Pancreas (tissue), 10 donors: ENCODE results near the gene GATA1. TPM values are rescaled to one million over a fixed set of nuclear protein-coding genes. Genes with fewer than 3 reads are reported as not detected.

Experiments used
- ATAC-seq, 4 donors: fragments of 200-7000 bp; cut with Tn5 transposase; one replicate each; pipeline versions ENCODE4 v1.8.0 to v1.9.1; 2020; ENCODE audit warnings: mild to moderate bottlenecking in 4 of 4, moderate library complexity in 4 of 4
- DNase-seq, 6 donors: peaks; one replicate each; pipeline ENCODE4 v3.0.0-alpha.2; 2020
- FAIRE-seq: peaks from 2 replicates; lab custom pipeline; 2012; peaks lifted over from hg19 to GRCh38; lab: Jason Lieb, UNC
- H3K27ac ChIP-seq, 4 donors: fragments of 200-600 bp; sonication (generic); 1 replicate in 3 of 4; 2 replicates in 1 of 4; pipeline versions ENCODE4 v1.5.0 to v1.8.0; 2020
- H3K27me3 ChIP-seq, 4 donors: fragments of 200-600 bp; one replicate each; pipeline ENCODE4 v1.8.0; 2021
- H3K36me3 ChIP-seq, 3 donors: fragments of 200-600 bp; sonication (generic) in 1 of 3; one replicate each; pipeline versions ENCODE4 v1.5.0 to v1.8.0; 2020 to 2021
- H3K4me1 ChIP-seq, 3 donors: fragments of 200-600 bp; one replicate each; pipeline ENCODE4 v1.8.0; 2021
- H3K4me3 ChIP-seq, 4 donors: fragments of 200-600 bp; sonication (generic) in 2 of 4; one replicate each; pipeline versions ENCODE4 v1.5.0 to v1.8.0; 2020 to 2021
- H3K9me3 ChIP-seq, 4 donors: fragments of 200-600 bp; one replicate each; pipeline ENCODE4 v1.8.0; 2021
- WGBS, 2 donors: extraction: QIAGEN DNeasy Blood & Tissue Kit; methylation state at CpG; one replicate each; pipeline ENCODE4 v1.1.7; 2013; 5-methylcytosine and 5-hydroxymethylcytosine counted together
- intact Hi-C, 3 donors: fragments of 100-400 bp; cut with DNase I; formaldehyde crosslinking; loops; one replicate each; pipeline versions ENCODE4 v1.11.1 to v1.14.2; 2022
- polyA plus RNA-seq, 2 donors: library from polyadenylated mRNA; stranded (reverse); fragments of 200-250 nt; gene quantifications; one replicate each; pipeline ENCODE4 v1.2.3, GENCODE V29; 2013
- total RNA-seq, 6 donors: library from RNA; stranded (reverse); fragmentation: NEBNext Ultra II Directional in 4 of 6; extraction: Animal tissue kit (Norgen Biotek cat#: 25700) in 4 of 6; gene quantifications; one replicate each; pipeline versions ENCODE4 v1.2.1 to v1.2.4, GENCODE V29; 2021 to 2023
- TF ChIP-seq, protein P1 (sequence below), 4 donors: fragments of 200-600 bp; sonication (generic) in 3 of 4; IDR thresholded peaks; one replicate each; pipeline versions ENCODE4 v1.5.0 to v1.8.0; 2021; ENCODE audit warnings: antibody characterized with exemption in 4 of 4
- donor health status: healthy with polysubstance abuse.
- donor health status: DM: no; HTN: no; CAD: no; lungs with moderate emphysema.
- donor health status: DM: no; HTN: no; CAD: no.
- donor health status: control.
- donor health status: control.
- donor health status: Bipolar disorder and iron deficiency.
- donor health status: DM: yes; HTN: yes; CAD: no.
- donor health status: DM: no; HTN: no; CAD: no.
- donor health status: DM: no; HTN: no; CAD: no.
- donor health status: DM: yes; HTN: yes; CAD: no.

Gene GATA1
- total and polyA plus RNA-seq, 8 donors, result 0.12 to 0.19 TPM; not detected in 6

DNA sequence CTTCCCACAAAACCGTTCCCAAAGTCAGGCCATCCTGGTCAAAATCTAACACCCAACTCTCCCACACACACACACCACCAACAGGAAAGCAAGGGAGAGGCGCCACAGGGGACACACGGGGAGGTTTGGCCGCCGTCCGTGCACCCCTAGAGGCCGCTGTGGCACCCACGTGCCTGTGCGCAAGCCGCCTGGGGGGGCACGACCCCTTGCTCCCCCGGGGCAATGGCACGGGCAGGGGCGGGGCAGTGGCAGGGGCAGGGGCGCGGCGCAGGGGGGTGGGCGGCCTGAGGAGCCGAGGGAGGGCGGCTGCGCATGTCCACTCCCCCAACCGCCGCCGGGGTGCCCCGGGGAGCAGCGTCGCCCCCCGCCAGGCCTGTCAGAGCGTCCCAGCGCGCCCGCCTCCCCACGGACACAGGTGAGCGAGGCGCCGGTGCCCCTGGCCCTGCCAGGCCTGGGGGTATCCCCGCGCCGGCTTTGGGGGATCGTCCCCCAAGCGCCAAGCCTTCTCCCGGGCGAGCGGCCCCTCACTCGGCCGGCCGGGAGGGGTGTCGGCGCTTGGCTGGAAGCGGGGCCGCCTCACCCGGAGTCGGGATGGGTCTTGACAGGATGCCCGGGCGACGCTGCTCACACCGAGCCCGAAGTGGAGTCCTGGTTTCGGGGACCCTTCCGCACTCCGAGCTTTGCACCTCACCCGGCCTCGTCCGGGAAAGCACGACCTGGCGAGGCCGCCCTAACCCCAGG is 39.9 kb downstream of the GATA1 start, which contains the start of gene ERAS:
Gene ERAS, plus strand, starts transcription at position 379 of the 741 bp plus-strand sequence. CDS start 2,611 bp downstream, outside the sequence.
- intact Hi-C loops, result no loop called here
- Histone ChIP-seq H3K9me3 (no peaks in the 10 kb centered on the region), H3K4me3 (no peak within 1 kb of the TSS), H3K27ac (no peak within 1 kb of the TSS), H3K36me3 (no peaks in the 10 kb centered on the region), H3K27me3 (peaks cover 0 to 8% (median under 1%) of the 10 kb centered on the region in 4 donors), H3K4me1 (no peaks in the 10 kb centered on the region)
- peak in 1 of 6 donors; percentile 52 for DNase-seq
- no peak for ATAC-seq
- no peak for FAIRE-seq
- WGBS, 2 donors, result 54 to 74% methylated on average over 47 to 67 of the region's 67 CpGs
- TF ChIP-seq, protein P1, sequence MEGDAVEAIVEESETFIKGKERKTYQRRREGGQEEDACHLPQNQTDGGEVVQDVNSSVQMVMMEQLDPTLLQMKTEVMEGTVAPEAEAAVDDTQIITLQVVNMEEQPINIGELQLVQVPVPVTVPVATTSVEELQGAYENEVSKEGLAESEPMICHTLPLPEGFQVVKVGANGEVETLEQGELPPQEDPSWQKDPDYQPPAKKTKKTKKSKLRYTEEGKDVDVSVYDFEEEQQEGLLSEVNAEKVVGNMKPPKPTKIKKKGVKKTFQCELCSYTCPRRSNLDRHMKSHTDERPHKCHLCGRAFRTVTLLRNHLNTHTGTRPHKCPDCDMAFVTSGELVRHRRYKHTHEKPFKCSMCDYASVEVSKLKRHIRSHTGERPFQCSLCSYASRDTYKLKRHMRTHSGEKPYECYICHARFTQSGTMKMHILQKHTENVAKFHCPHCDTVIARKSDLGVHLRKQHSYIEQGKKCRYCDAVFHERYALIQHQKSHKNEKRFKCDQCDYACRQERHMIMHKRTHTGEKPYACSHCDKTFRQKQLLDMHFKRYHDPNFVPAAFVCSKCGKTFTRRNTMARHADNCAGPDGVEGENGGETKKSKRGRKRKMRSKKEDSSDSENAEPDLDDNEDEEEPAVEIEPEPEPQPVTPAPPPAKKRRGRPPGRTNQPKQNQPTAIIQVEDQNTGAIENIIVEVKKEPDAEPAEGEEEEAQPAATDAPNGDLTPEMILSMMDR (IDR thresholded peaks at IDR 0.05), result no peak

DNA sequence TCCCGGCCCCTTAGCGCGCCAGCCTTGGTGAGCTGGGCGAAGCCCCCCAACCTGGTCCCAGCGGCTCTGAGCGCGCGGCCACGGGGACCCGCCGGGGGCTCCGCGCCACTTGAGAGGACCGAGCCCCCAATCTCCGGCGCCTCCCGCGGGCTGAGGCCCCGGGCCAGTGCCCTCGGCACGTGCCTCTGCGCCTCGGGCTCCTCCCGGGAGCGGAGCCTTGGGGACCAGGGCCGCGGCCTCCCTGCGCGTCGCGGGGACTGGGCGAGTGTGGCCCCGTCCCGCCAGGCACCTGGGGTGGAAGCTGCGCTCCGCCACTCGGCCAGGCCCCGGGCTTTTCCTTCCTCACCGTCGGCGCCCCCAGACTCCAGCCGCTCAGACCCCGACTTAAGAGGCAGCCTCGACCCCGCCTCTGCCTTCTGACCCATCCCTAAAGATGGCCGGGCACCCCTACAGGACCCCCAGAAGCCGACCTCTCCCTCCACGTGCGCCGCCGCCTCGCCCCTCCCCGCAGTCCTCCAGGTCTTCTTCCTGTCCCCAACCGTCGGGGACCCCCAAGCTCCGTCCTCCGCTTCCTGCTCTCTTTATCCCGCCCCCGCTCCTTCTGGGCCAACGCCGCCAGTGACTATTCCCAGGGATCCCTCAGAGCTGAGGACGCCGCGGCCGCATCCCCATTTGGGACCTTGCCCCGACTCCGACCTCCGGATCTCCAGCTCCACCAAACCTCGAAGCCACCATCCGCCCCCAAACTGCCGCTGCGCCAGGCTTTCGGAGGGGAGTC is 40.7 kb downstream of the GATA1 start:
- 44 to 63% methylated on average over 56 to 73 of the region's 73 CpGs for WGBS, 2 donors
- no peak for FAIRE-seq
- intact Hi-C loops, result no loop called here
- Histone ChIP-seq H3K4me3 (no peak overlapping the region), H3K36me3 (no peaks in the 10 kb centered on the region), H3K27ac (no peak overlapping the region), H3K9me3 (no peaks in the 10 kb centered on the region), H3K4me1 (no peaks in the 10 kb centered on the region), H3K27me3 (peaks cover 0 to 8% (median 4%) of the 10 kb centered on the region in 4 donors)
- DNase-seq, result no peak
- TF ChIP-seq, protein P1 (IDR thresholded peaks at IDR 0.05), result no peak
- no peak for ATAC-seq

DNA sequence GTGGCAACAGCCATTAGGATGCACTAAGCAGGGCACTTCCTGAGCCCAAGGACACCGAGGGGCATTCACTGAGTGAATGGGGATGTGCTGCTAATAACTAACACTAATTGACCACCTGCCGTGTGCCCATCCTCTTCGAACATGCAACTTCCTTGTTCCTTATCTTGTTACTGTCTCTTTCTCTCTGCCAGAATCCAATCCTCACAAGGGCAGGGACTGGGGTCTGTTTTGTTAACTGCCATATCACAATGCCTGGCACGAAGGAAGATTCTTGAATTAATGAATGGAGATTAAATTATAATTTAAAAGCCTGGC is 41.2 kb downstream of the GATA1 start:
- FAIRE-seq, result no peak

DNA sequence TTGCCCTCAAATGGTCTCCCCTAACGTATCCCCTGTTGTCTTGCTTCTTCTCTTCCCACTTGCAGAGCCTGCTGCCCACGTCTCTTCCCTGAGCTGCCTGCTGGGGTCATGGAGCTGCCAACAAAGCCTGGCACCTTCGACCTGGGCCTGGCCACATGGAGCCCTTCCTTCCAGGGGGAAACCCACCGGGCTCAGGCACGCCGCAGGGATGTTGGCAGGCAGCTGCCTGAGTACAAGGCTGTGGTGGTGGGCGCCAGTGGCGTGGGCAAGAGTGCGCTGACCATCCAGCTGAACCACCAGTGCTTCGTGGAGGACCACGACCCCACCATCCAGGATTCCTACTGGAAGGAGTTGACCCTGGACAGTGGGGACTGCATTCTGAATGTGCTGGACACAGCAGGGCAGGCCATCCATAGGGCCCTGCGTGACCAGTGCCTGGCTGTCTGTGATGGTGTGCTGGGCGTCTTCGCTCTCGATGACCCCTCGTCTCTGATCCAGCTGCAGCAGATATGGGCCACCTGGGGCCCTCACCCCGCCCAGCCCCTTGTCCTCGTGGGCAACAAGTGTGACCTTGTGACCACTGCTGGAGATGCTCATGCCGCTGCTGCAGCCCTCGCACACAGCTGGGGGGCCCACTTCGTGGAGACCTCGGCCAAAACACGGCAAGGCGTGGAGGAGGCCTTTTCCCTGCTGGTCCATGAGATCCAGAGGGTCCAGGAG is 42.8 kb downstream of the GATA1 start:
- intact Hi-C loops, result no loop called here
- H3K4me3 ChIP-seq, result no peak overlapping the region
- DNase-seq (no peak), ATAC-seq (no peak), FAIRE-seq (no peak)
- H3K9me3 ChIP-seq, result no peaks in the 10 kb centered on the region
- H3K36me3 ChIP-seq, result no peaks in the 10 kb centered on the region
- 76 to 79% methylated on average over 24 of the region's 24 CpGs for WGBS, 2 donors
- peaks cover 0 to 20% (median 7%) of the 10 kb centered on the region in 4 donors for H3K27me3 ChIP-seq
- TF ChIP-seq, protein P1 (IDR thresholded peaks at IDR 0.05), result no peak
- no peak overlapping the region for H3K27ac ChIP-seq
- H3K4me1 ChIP-seq, result no peaks in the 10 kb centered on the region

More for the DNA sequence above, 41.2 kb downstream of the GATA1 start:
- TF ChIP-seq, protein P1 (IDR thresholded peaks at IDR 0.05), result no peak
- Histone ChIP-seq H3K36me3 (no peaks in the 10 kb centered on the region), H3K9me3 (no peaks in the 10 kb centered on the region), H3K4me1 (no peaks in the 10 kb centered on the region), H3K4me3 (no peak overlapping the region), H3K27ac (no peak overlapping the region), H3K27me3 (peaks cover 0 to 8% (median 4%) of the 10 kb centered on the region in 4 donors)
- 50 to 64% methylated on average over 4 of the region's 4 CpGs for WGBS, 2 donors
- DNase-seq, result no peak
- intact Hi-C loops, result no loop called here
- no peak for ATAC-seq
